Ovary (tissue), 3 donors: Measurements from ENCODE around the gene PAM16.

Experiments
- CTCF ChIP-seq, 3 donors: fragments of 450-650 bp in 2 of 3; fragments of 200-600 bp in 1 of 3; IDR thresholded peaks; one replicate each; pipeline versions ENCODE4 v1.5.1 to v1.8.0; 2016 to 2022; ENCODE audit warnings: antibody characterized with exemption in 3 of 3, mild to moderate bottlenecking in 1 of 3
- POLR2A ChIP-seq: fragments of 450-650 bp; IDR thresholded peaks from one replicate; pipeline ENCODE4 v1.6.1; 2017; ENCODE audit warnings: antibody characterized with exemption, mild to moderate bottlenecking, moderate library complexity
- donor health status: DM: no; HTN: no; CAD: no.

- TF ChIP-seq POLR2A: no peak
- no peak for TF ChIP-seq CTCF (IDR thresholded peaks at IDR 0.05)
Observed at GRCh38 chr16:4351880-4352279, 759 bp upstream of the PAM16 start.
